ENCODE data around the gene MMP8.
"Not testable (repeated sequence)": the region's sequence is repeated elsewhere in the genome, so short reads cannot be mapped to it uniquely, and the experiment has no call there.

The MMP8 gene

GRCh38 chr11:102746746-102747578, 22.2 kb upstream of the MMP8 start:
- H3K4me3 ChIP-seq; in situ Hi-C loops (cut with MboI; ENCODE audit: low sequenced_read_pairs): not testable (repeated sequence)

GRCh38 chr11:102734650-102735049, 9.9 kb upstream of the MMP8 start:
- H3K4me3 ChIP-seq, result no peak overlapping the region
- no peak for DNase-seq (ENCODE audit: low spot score in 2 of 2)
- in situ Hi-C loops (cut with MboI; ENCODE audit: low sequenced_read_pairs), result no loop called here

More at GRCh38 chr11:102746746-102747578, 22.2 kb upstream of the MMP8 start:
- not testable (repeated sequence) for H3K36me3 ChIP-seq (replicated peaks); DNase-seq (ENCODE audit: low spot score in 2 of 2); H3K27me3 ChIP-seq (ENCODE audit: low read depth); H3K9me3 ChIP-seq; H3K4me1 ChIP-seq

GRCh38 chr11:102733232-102733875, 8.6 kb upstream of the MMP8 start:
- no peaks in the 10 kb centered on the region for H3K4me1 ChIP-seq
- DNase-seq (ENCODE audit: low spot score in 2 of 2), result peak; percentile 46 to 85
- in situ Hi-C loops (cut with MboI; ENCODE audit: low sequenced_read_pairs), result no loop called here

More at GRCh38 chr11:102734650-102735049, 9.9 kb upstream of the MMP8 start:
- no peaks in the 10 kb centered on the region for H3K9me3 ChIP-seq
- no peaks in the 10 kb centered on the region for H3K4me1 ChIP-seq
- H3K36me3 ChIP-seq (replicated peaks), result no peaks in the 10 kb centered on the region
- no peaks in the 10 kb centered on the region for H3K27me3 ChIP-seq (ENCODE audit: low read depth)

GRCh38 chr11:102730944-102731343, 6.2 kb upstream of the MMP8 start:
- H3K4me1 ChIP-seq; in situ Hi-C loops (cut with MboI; ENCODE audit: low sequenced_read_pairs); DNase-seq (ENCODE audit: low spot score in 2 of 2): not testable (repeated sequence)

More at GRCh38 chr11:102733232-102733875, 8.6 kb upstream of the MMP8 start:
- no peaks in the 10 kb centered on the region for H3K9me3 ChIP-seq
- no peaks in the 10 kb centered on the region for H3K36me3 ChIP-seq (replicated peaks)
- H3K27me3 ChIP-seq (ENCODE audit: low read depth), result no peaks in the 10 kb centered on the region
- H3K4me3 ChIP-seq, result no peak overlapping the region

GRCh38 chr11:102729849-102730815, 5.4 kb upstream of the MMP8 start:
- DNase-seq (ENCODE audit: low spot score in 2 of 2), result no peak
- H3K36me3 ChIP-seq (replicated peaks), result no peaks in the 10 kb centered on the region
- H3K27me3 ChIP-seq (ENCODE audit: low read depth), result no peaks in the 10 kb centered on the region
- no peak overlapping the region for H3K4me3 ChIP-seq
- no peaks in the 10 kb centered on the region for H3K9me3 ChIP-seq
- no peaks in the 10 kb centered on the region for H3K4me1 ChIP-seq
- in situ Hi-C loops (cut with MboI; ENCODE audit: low sequenced_read_pairs), result no loop called here

More at GRCh38 chr11:102730944-102731343, 6.2 kb upstream of the MMP8 start:
- not testable (repeated sequence) for H3K9me3 ChIP-seq; H3K36me3 ChIP-seq (replicated peaks); H3K4me3 ChIP-seq; H3K27me3 ChIP-seq (ENCODE audit: low read depth)

- H3K4me3 ChIP-seq, result no peak overlapping the region
- in situ Hi-C loops (cut with MboI; ENCODE audit: low sequenced_read_pairs), result no loop called here
- no peaks in the 10 kb centered on the region for H3K27me3 ChIP-seq (ENCODE audit: low read depth)
- DNase-seq (ENCODE audit: low spot score in 2 of 2), result no peak
- H3K9me3 ChIP-seq, result no peaks in the 10 kb centered on the region
- no peaks in the 10 kb centered on the region for H3K36me3 ChIP-seq (replicated peaks)
- H3K4me1 ChIP-seq, result no peaks in the 10 kb centered on the region
Observed at GRCh38 chr11:102727890-102728289, 3.1 kb upstream of the MMP8 start.

GRCh38 chr11:102722821-102723220, 1.9 kb downstream of the MMP8 start:
- no peak for DNase-seq (ENCODE audit: low spot score in 2 of 2)
- H3K9me3 ChIP-seq, result no peaks in the 10 kb centered on the region
- in situ Hi-C loops (cut with MboI; ENCODE audit: low sequenced_read_pairs), result no loop called here
- H3K27me3 ChIP-seq (ENCODE audit: low read depth), result no peaks in the 10 kb centered on the region
- no peaks in the 10 kb centered on the region for H3K4me1 ChIP-seq
- H3K4me3 ChIP-seq, result no peak overlapping the region
- no peaks in the 10 kb centered on the region for H3K36me3 ChIP-seq (replicated peaks)

- Histone ChIP-seq H3K4me1 (no peaks in the 10 kb centered on the region), H3K9me3 (no peaks in the 10 kb centered on the region), H3K27me3 (ENCODE audit: low read depth) (peaks cover 6% of the 10 kb centered on the region; the same call in 1 of the 2 replicates), H3K4me3 (no peak overlapping the region), H3K36me3 (replicated peaks) (no peaks in the 10 kb centered on the region)
- in situ Hi-C loops (cut with MboI; ENCODE audit: low sequenced_read_pairs), result no loop called here
- no peak for DNase-seq (ENCODE audit: low spot score in 2 of 2)
Observed at GRCh38 chr11:102719620-102720277, 5.0 kb downstream of the MMP8 start.

- in situ Hi-C loops (cut with MboI; ENCODE audit: low sequenced_read_pairs), result no loop called here
- DNase-seq (ENCODE audit: low spot score in 2 of 2), result no peak
- H3K4me3 ChIP-seq, result no peak overlapping the region
- peaks cover 18% of the 10 kb centered on the region for H3K27me3 ChIP-seq (ENCODE audit: low read depth)
- H3K36me3 ChIP-seq (replicated peaks), result no peaks in the 10 kb centered on the region
- no peaks in the 10 kb centered on the region for H3K9me3 ChIP-seq
- H3K4me1 ChIP-seq, result no peaks in the 10 kb centered on the region
Observed at GRCh38 chr11:102717280-102717679, 7.5 kb downstream of the MMP8 start.

GRCh38 chr11:102716527-102716926, 8.2 kb downstream of the MMP8 start:
- in situ Hi-C loops (cut with MboI; ENCODE audit: low sequenced_read_pairs), result no loop called here

GRCh38 chr11:102712137-102712536, 12.6 kb downstream of the MMP8 start:
- H3K9me3 ChIP-seq, result no peaks in the 10 kb centered on the region
- H3K27me3 ChIP-seq (ENCODE audit: low read depth), result peaks cover 18% of the 10 kb centered on the region
- DNase-seq (ENCODE audit: low spot score in 2 of 2), result no peak
- H3K36me3 ChIP-seq (replicated peaks), result no peaks in the 10 kb centered on the region
- H3K4me3 ChIP-seq, result no peak overlapping the region
- H3K4me1 ChIP-seq, result no peaks in the 10 kb centered on the region
- in situ Hi-C loops (cut with MboI; ENCODE audit: low sequenced_read_pairs), result no loop called here

More at GRCh38 chr11:102716527-102716926, 8.2 kb downstream of the MMP8 start:
- Histone ChIP-seq H3K4me1 (no peaks in the 10 kb centered on the region), H3K9me3 (no peaks in the 10 kb centered on the region), H3K4me3 (no peak overlapping the region), H3K27me3 (ENCODE audit: low read depth) (peaks cover 18% of the 10 kb centered on the region), H3K36me3 (replicated peaks) (no peaks in the 10 kb centered on the region)
- no peak for DNase-seq (ENCODE audit: low spot score in 2 of 2)

GRCh38 chr11:102709201-102709945, 15.4 kb downstream of the MMP8 start:
- no peak for DNase-seq (ENCODE audit: low spot score in 2 of 2)
- in situ Hi-C loops (cut with MboI; ENCODE audit: low sequenced_read_pairs), result no loop called here
- H3K4me1 ChIP-seq, result no peaks in the 10 kb centered on the region
- H3K36me3 ChIP-seq (replicated peaks), result no peaks in the 10 kb centered on the region
- peaks cover 14% of the 10 kb centered on the region for H3K27me3 ChIP-seq (ENCODE audit: low read depth)
- H3K4me3 ChIP-seq, result no peak overlapping the region
- no peaks in the 10 kb centered on the region for H3K9me3 ChIP-seq
